ENCODE data around the gene SREBF2.

The SREBF2 gene

DNA sequence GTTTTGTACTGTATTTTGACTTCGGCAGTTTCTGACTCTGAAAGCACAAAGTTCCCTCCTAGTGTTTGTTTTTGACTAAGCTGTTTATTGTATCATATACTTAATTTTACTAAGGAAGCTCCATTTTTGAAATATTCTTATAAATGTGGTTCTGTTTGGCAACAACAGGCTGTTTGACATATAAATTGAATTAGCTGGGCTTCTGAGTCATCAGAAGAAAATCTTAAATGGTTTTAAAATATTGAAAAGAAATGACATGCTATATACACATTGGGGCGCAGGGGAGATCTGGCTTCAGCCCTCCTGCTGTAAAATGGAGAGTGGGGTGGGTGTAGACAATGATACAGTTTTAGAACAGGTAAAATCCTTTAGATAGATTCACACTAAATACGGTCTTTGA is 43.4 kb downstream of the SREBF2 start:
- WGBS, 2 donors (ENCODE audit: extremely low coverage in 2 of 2, insufficient read length in 2 of 2, insufficient replicate concordance in 1 of 2): no CpG with 5 or more reads among the region's 3 CpGs

DNA sequence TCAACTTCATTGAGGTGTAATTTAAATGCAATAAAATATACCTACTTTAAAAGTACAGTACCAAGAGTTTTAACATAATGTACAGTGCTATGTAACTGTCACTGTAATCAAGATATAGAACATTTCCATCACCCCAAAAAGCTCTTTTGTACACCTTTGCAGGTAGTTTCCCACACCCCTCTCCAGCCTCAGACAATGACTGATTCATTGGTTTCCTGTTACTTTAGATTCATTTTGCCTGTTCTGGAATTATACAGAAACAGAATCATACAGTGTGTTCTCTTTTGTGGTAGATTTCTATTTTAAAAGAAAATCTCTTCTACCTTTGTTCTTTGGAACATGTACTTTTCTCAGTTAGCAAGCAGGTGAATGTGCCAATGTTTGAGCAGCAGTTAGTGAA is 43.8 kb downstream of the SREBF2 start:
- Histone ChIP-seq H4K8ac (ENCODE audit: low read depth, low read length) (no peak overlapping the region), H3K4me1 (ENCODE audit: control insufficient read depth in 2 of 2, insufficient read depth in 1 of 2, low read depth in 1 of 2, low read length in 2 of 2) (no peaks in the 10 kb centered on the region), H2AK5ac (ENCODE audit: low read depth, low read length) (no peak overlapping the region), H3K14ac (ENCODE audit: low read length) (no peak overlapping the region), H2AFZ (ENCODE audit: low read length) (no peak overlapping the region), H4K91ac (ENCODE audit: low read depth, low read length, poor library complexity) (no peak overlapping the region), H3K27ac (replicated peaks; ENCODE audit: low read length) (no peak overlapping the region), H3K9me3 (replicated peaks in 1 of 2; ENCODE audit: control insufficient read depth in 2 of 2, insufficient read depth in 1 of 2, low read depth in 1 of 2, low read length in 2 of 2) (peaks cover 0 to 2% of the 10 kb centered on the region in 2 donors), H3K36me3 (replicated peaks in 1 of 2; ENCODE audit: control insufficient read depth in 2 of 2, insufficient read depth in 2 of 2, low read length in 2 of 2) (peaks cover 62 to 97% of the 10 kb centered on the region in 2 donors), H3K79me1 (ENCODE audit: low read depth, low read length) (peaks cover 2% of the 10 kb centered on the region), H3K4me3 (ENCODE audit: low read length in 2 of 2) (no peak overlapping the region), H3K18ac (ENCODE audit: low read length) (no peak overlapping the region), H2BK12ac (ENCODE audit: low read length) (no peak overlapping the region), H2BK15ac (ENCODE audit: low read length) (no peak overlapping the region), H3K23ac (ENCODE audit: low read depth, low read length, poor library complexity) (no peak overlapping the region), H3K9ac (ENCODE audit: low read depth, low read length, poor library complexity) (no peak overlapping the region), H3K4ac (ENCODE audit: low read length) (no peak overlapping the region), H3K27me3 (ENCODE audit: control insufficient read depth in 3 of 3, insufficient read depth in 3 of 3, low read depth in 1 of 3, low read length in 3 of 3) (no peaks in the 10 kb centered on the region), H3K4me2 (ENCODE audit: insufficient read depth, low read length, poor library complexity, severe bottlenecking) (no peak overlapping the region), H2BK120ac (ENCODE audit: low read depth, low read length) (no peak overlapping the region), H2BK5ac (ENCODE audit: low read length) (no peak overlapping the region)
- DNase-seq (ENCODE audit: low spot score): no peak

More for the DNA sequence above, 43.4 kb downstream of the SREBF2 start:
- Histone ChIP-seq H3K27me3 (ENCODE audit: control insufficient read depth in 3 of 3, insufficient read depth in 3 of 3, low read depth in 1 of 3, low read length in 3 of 3) (no peaks in the 10 kb centered on the region), H3K27ac (replicated peaks; ENCODE audit: low read length) (no peak overlapping the region), H3K4me2 (ENCODE audit: insufficient read depth, low read length, poor library complexity, severe bottlenecking) (no peak overlapping the region), H2BK5ac (ENCODE audit: low read length) (no peak overlapping the region), H2AK5ac (ENCODE audit: low read depth, low read length) (no peak overlapping the region), H4K91ac (ENCODE audit: low read depth, low read length, poor library complexity) (no peak overlapping the region), H2BK15ac (ENCODE audit: low read length) (no peak overlapping the region), H3K9me3 (replicated peaks in 1 of 2; ENCODE audit: control insufficient read depth in 2 of 2, insufficient read depth in 1 of 2, low read depth in 1 of 2, low read length in 2 of 2) (peaks cover 0 to 2% of the 10 kb centered on the region in 2 donors), H3K18ac (ENCODE audit: low read length) (no peak overlapping the region), H3K4ac (ENCODE audit: low read length) (no peak overlapping the region), H3K36me3 (replicated peaks in 1 of 2; ENCODE audit: control insufficient read depth in 2 of 2, insufficient read depth in 2 of 2, low read length in 2 of 2) (peaks cover 58 to 97% of the 10 kb centered on the region in 2 donors), H2AFZ (ENCODE audit: low read length) (no peak overlapping the region), H3K79me1 (ENCODE audit: low read depth, low read length) (peaks cover 2% of the 10 kb centered on the region), H3K14ac (ENCODE audit: low read length) (no peak overlapping the region), H4K8ac (ENCODE audit: low read depth, low read length) (no peak overlapping the region), H2BK12ac (ENCODE audit: low read length) (no peak overlapping the region), H2BK120ac (ENCODE audit: low read depth, low read length) (no peak overlapping the region), H3K9ac (ENCODE audit: low read depth, low read length, poor library complexity) (no peak overlapping the region), H3K4me3 (ENCODE audit: low read length in 2 of 2) (no peak overlapping the region), H3K4me1 (ENCODE audit: control insufficient read depth in 2 of 2, insufficient read depth in 1 of 2, low read depth in 1 of 2, low read length in 2 of 2) (no peaks in the 10 kb centered on the region), H3K23ac (ENCODE audit: low read depth, low read length, poor library complexity) (no peak overlapping the region)
- no peak for DNase-seq (ENCODE audit: low spot score)

DNA sequence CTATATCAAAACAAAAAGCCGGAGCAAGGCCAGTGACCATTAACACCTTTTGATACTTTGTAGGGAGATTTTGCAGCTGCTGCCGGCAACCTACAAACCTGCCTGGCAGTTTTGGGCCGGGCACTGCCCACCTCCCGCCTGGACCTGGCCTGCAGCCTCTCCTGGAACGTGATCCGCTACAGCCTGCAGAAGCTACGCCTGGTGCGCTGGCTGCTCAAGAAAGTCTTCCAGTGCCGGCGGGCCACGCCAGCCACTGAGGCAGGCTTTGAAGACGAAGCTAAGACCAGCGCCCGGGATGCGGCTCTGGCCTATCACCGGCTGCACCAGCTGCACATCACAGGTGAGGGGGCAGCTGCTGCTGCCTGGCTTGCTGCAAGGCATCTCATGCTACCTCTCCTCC is 47.7 kb downstream of the SREBF2 start:
- Histone ChIP-seq H4K8ac (ENCODE audit: low read depth, low read length) (no peak overlapping the region), H2BK12ac (ENCODE audit: low read length) (no peak overlapping the region), H3K9me3 (replicated peaks in 1 of 2; ENCODE audit: control insufficient read depth in 2 of 2, insufficient read depth in 1 of 2, low read depth in 1 of 2, low read length in 2 of 2) (no peaks in the 10 kb centered on the region), H3K4ac (ENCODE audit: low read length) (no peak overlapping the region), H2BK120ac (ENCODE audit: low read depth, low read length) (no peak overlapping the region), H3K27ac (replicated peaks; ENCODE audit: low read length) (no peak overlapping the region), H2BK5ac (ENCODE audit: low read length) (no peak overlapping the region), H3K4me2 (ENCODE audit: insufficient read depth, low read length, poor library complexity, severe bottlenecking) (no peak overlapping the region), H3K79me1 (ENCODE audit: low read depth, low read length) (no peaks in the 10 kb centered on the region), H2AFZ (ENCODE audit: low read length) (no peak overlapping the region), H3K36me3 (replicated peaks in 1 of 2; ENCODE audit: control insufficient read depth in 2 of 2, insufficient read depth in 2 of 2, low read length in 2 of 2) (peaks cover 74 to 99% of the 10 kb centered on the region in 2 donors), H3K14ac (ENCODE audit: low read length) (no peak overlapping the region), H2BK15ac (ENCODE audit: low read length) (no peak overlapping the region), H4K91ac (ENCODE audit: low read depth, low read length, poor library complexity) (no peak overlapping the region), H2AK5ac (ENCODE audit: low read depth, low read length) (no peak overlapping the region), H3K27me3 (ENCODE audit: control insufficient read depth in 3 of 3, insufficient read depth in 3 of 3, low read depth in 1 of 3, low read length in 3 of 3) (no peaks in the 10 kb centered on the region), H3K9ac (ENCODE audit: low read depth, low read length, poor library complexity) (no peak overlapping the region), H3K18ac (ENCODE audit: low read length) (no peak overlapping the region), H3K4me3 (ENCODE audit: low read length in 2 of 2) (no peak overlapping the region), H3K23ac (ENCODE audit: low read depth, low read length, poor library complexity) (no peak overlapping the region), H3K4me1 (ENCODE audit: control insufficient read depth in 2 of 2, insufficient read depth in 1 of 2, low read depth in 1 of 2, low read length in 2 of 2) (no peaks in the 10 kb centered on the region)
- no peak for DNase-seq (ENCODE audit: low spot score)
- WGBS, 2 donors (ENCODE audit: extremely low coverage in 2 of 2, insufficient read length in 2 of 2, insufficient replicate concordance in 1 of 2): no CpG with 5 or more reads among the region's 16 CpGs

DNA sequence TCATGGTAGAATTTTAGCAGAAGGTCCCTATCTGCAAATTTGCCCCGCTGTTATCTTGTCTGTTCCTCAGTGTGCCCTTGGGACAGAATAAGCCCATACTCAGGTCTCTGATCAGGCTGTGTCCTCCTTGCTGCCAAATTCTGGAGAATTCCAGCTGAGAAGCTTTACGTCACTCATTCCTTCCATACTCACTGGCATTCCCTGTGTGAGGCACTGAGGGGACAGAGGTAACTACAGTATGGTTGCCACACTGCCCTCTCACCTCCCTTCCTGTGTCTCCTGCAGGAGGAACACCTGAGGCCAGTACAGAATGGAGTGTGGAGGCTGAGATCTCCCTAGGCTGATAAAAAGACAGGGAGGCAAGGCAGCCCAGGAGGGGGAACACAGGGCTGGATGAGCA is 50.5 kb downstream of the SREBF2 start:
- H2BK15ac ChIP-seq (ENCODE audit: low read length): no peak overlapping the region
- no peak overlapping the region for H3K4ac ChIP-seq (ENCODE audit: low read length)
- H2AK5ac ChIP-seq (ENCODE audit: low read depth, low read length): no peak overlapping the region
- H2BK120ac ChIP-seq (ENCODE audit: low read depth, low read length): no peak overlapping the region
- H3K79me1 ChIP-seq (ENCODE audit: low read depth, low read length): no peaks in the 10 kb centered on the region
- no peak overlapping the region for H3K18ac ChIP-seq (ENCODE audit: low read length)
- WGBS, 2 donors (ENCODE audit: extremely low coverage in 2 of 2, insufficient read length in 2 of 2, insufficient replicate concordance in 1 of 2): no CpG with 5 or more reads among the region's 2 CpGs
- no peak overlapping the region for H3K4me2 ChIP-seq (ENCODE audit: insufficient read depth, low read length, poor library complexity, severe bottlenecking)
- H3K4me1 ChIP-seq (ENCODE audit: control insufficient read depth in 2 of 2, insufficient read depth in 1 of 2, low read depth in 1 of 2, low read length in 2 of 2): no peaks in the 10 kb centered on the region
- H3K9ac ChIP-seq (ENCODE audit: low read depth, low read length, poor library complexity): no peak overlapping the region
- no peak overlapping the region for H4K91ac ChIP-seq (ENCODE audit: low read depth, low read length, poor library complexity)
- H2BK5ac ChIP-seq (ENCODE audit: low read length): no peak overlapping the region
- H3K27ac ChIP-seq (replicated peaks; ENCODE audit: low read length): no peak overlapping the region
- no peak overlapping the region for H3K23ac ChIP-seq (ENCODE audit: low read depth, low read length, poor library complexity)
- H2BK12ac ChIP-seq (ENCODE audit: low read length): no peak overlapping the region
- no peak overlapping the region for H2AFZ ChIP-seq (ENCODE audit: low read length)
- H3K14ac ChIP-seq (ENCODE audit: low read length): no peak overlapping the region
- no peak overlapping the region for H3K4me3 ChIP-seq (ENCODE audit: low read length in 2 of 2)
- H3K27me3 ChIP-seq (ENCODE audit: control insufficient read depth in 3 of 3, insufficient read depth in 3 of 3, low read depth in 1 of 3, low read length in 3 of 3): no peaks in the 10 kb centered on the region
- no peak overlapping the region for H4K8ac ChIP-seq (ENCODE audit: low read depth, low read length)
- DNase-seq (ENCODE audit: low spot score): no peak
- H3K36me3 ChIP-seq (replicated peaks in 1 of 2; ENCODE audit: control insufficient read depth in 2 of 2, insufficient read depth in 2 of 2, low read length in 2 of 2): peaks cover 73 to 99% of the 10 kb centered on the region in 2 donors
- H3K9me3 ChIP-seq (replicated peaks in 1 of 2; ENCODE audit: control insufficient read depth in 2 of 2, insufficient read depth in 1 of 2, low read depth in 1 of 2, low read length in 2 of 2): no peaks in the 10 kb centered on the region
